HuH-7.5 (cell line): Measurements from ENCODE around the gene CCDC138.

Experiments
- DNase-seq: peaks from one replicate; pipeline ENCODE4 v3.0.0; 2011; ENCODE audit warnings: low spot score

Gene CCDC138

DNA sequence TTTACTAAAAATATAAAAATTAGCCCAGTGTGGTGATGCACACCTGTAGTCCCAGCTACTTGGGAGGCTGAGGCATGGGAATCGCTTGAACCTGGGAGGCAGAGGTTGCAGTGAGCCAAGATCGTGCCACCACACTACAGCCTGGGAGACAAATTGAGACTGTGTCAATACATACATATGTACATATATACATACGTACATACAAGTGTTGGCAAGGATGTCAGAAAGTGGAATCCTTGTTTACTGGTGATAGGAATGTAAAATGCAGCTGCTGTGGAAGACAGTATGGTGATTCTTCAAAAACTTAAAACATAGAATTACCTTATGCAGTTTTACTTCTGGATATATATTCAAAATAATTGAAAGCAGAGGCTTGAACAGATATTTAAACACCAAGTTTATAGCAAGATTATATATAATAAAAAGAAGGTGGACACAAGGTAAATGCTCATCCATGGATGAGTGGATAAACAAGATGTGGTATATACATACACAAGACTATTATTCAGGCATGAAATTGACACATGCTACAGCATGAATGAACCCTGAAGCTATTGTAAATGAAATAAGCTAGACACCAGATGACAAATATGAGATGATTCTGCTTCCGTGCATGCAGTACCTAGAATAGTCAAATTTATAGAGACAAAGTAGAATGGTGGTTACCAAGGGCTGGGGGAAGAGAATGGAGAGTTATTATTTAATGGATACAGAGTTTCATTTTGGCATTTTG is 43.2 kb downstream of the CCDC138 start:
- no peak for DNase-seq

- DNase-seq: no peak
Measured at GRCh38 chr2:108833219-108833618, 46.6 kb downstream of the CCDC138 start.

GRCh38 chr2:108834620-108835019 is 48.0 kb downstream of the CCDC138 start:
- no peak for DNase-seq

- DNase-seq: no peak
Measured at GRCh38 chr2:108835040-108835439, 48.5 kb downstream of the CCDC138 start.

DNA sequence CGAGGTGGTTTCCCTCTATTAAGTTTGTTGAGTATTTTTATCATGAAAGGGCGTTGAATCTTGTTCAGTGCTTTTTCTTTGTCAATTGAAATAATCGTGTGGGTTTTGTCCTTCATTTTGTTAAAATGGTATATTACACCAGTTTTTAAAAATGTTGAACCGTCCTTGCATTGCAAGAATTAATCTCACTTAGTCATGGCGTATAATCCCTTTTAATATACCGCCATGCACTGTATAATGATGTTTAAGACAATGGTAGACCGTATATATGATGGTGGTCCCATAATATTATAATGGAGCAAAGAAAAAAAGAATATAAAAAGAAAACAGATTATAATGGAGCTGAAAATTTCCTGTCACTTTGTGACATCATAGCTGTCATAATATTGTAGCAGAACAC is 50.6 kb downstream of the CCDC138 start:
- DNase-seq: no peak

- no peak for DNase-seq
Measured at GRCh38 chr2:108841506-108841905, 54.9 kb downstream of the CCDC138 start.

DNA sequence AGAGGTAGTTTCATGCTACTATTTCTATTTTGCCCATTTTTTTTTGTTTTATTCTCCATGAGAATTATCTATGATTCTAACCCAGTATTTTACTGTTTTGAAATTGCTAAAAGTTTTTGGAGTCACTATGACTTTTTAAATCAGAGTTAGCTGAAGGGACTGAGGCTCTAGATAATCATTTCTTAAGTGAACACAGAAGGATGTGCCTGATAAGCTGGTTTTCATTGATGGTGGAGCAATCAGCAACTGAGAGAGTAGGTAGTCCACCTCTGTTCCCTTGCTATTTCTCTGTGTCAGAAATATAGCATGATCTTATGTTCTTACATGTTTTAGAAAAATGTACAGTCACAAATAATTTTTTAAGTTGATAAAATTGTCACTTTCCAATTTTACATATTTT is 59.4 kb downstream of the CCDC138 start:
- DNase-seq: no peak

- DNase-seq: no peak
Measured at GRCh38 chr2:108847000-108847399, 60.4 kb downstream of the CCDC138 start.

DNA sequence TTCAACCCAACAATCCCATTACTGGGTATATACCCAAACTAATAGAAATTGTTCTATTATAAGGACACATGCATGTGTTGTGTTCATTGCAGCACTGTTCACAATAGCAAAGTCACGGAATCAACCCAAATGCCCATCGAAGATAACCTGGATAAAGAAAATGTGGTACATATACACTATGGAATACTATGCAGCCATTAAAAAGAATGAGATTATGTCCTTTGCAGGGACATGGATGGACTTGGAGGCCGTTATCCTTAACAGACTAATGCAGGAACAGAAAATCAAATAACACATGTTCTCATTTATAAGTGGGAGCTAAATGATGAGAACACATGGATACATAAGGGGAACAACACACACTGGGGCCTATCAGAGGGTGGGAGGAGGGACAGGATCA is 65.8 kb downstream of the CCDC138 start:
- DNase-seq: no peak

- no peak for DNase-seq
Measured at GRCh38 chr2:108853421-108853820, 66.8 kb downstream of the CCDC138 start.

- no peak for DNase-seq
Measured at GRCh38 chr2:108854484-108854883, 67.9 kb downstream of the CCDC138 start.

DNA sequence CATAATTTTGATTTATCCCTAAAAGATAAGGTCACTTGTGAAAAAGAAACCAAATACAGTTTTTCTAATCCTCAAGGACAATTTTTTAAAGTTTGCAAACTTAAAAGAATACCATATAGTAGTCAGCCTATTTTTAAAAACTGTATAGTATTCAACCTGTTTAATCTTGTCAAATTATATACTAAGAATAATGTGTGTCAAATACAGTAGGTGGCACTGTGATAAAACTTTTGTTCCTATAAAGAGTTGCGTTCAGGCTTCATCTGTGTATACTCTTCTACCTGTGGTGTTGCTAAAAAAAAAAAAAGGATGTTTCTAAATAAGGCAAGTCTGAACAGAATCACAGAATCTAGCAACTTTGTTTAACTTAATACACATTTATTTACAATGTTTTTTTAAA is 68.6 kb downstream of the CCDC138 start:
- DNase-seq: no peak

DNA sequence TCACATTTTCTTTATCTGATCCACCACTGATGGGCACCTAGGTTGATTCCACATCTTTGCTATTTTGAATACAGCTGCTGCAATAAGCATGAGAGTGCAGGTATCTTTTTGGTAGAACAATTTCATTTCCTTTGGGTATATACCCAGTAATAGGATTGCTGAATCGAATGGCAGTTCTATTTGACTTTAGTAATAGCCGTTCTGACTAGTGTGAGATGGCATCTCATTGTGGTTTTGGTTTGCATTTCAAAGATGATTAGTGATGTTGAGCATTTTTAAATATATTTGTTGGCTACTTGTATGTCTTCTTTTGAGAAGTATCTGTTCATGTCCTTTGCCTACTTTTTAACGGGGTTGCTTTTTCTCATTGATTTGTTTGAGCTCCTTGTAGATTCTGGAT is 72.3 kb downstream of the CCDC138 start:
- no peak for DNase-seq

GRCh38 chr2:108866041-108866440 is 79.5 kb downstream of the CCDC138 start:
- DNase-seq: no peak

- DNase-seq: no peak
Measured at GRCh38 chr2:108868911-108869310, 82.3 kb downstream of the CCDC138 start.

- no peak for DNase-seq
Measured at GRCh38 chr2:108869542-108869941, 83.0 kb downstream of the CCDC138 start.

GRCh38 chr2:108870069-108870644 is 83.6 kb downstream of the CCDC138 start:
- no peak for DNase-seq

- DNase-seq: no peak
Measured at GRCh38 chr2:108877506-108877905, 90.9 kb downstream of the CCDC138 start.

DNA sequence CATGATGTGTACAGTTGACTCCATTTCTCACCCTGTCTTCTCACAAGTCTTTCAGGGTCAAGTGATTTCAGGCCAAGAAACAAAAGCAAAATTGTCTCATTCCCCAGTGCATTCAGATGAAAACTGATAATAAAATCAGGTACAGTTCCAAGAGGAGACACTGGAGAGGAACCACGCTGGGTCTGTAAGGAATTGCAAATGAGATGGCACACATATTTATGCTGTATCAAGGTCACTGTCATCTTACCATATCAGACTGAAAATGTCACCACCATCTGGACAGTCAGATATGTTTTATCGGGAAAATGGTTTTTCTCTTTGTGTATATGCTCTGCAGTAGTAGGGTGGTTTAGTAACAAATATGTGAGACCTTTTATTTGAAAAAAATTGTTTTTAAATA is 91.7 kb downstream of the CCDC138 start:
- no peak for DNase-seq

GRCh38 chr2:108884619-108885018 is 98.0 kb downstream of the CCDC138 start:
- DNase-seq: no peak

DNA sequence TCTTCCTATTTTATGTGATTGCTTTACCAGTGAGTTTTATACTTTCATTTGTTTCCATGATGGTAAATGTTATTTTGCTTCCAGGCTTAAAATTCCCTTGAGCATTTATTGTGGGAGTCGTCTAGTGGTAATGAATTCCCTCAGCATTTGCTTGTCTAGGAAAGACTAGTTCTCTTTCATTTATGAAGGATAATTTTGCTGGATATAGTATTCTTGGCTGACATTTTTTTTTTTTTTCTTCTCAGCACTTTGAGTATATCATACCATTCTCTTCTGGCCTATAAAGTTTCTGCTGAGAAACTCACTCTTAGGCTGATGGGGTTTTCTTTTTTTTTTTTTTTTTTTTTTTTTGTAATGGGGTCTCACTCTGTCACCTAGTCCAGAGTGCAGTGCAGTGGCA is 103.3 kb downstream of the CCDC138 start:
- no peak for DNase-seq

DNA sequence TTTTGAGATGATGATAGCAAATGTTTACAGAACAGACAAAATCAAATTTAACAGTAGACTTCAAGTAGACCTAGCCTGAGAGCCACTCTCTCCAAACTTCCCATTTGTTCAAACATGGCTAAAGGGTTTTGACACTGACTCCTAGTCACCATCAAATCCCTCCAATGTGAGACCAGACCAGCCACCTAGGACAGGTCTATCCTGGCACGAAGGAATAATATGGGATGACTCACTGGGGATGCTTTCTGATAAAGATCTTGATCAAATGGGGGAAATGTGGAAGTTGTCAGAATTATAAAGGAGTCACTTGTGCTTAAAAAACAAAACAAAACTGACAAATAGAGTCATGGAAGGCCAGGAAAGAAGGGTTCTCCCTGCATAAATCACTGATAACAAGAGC is 106.7 kb downstream of the CCDC138 start:
- no peak for DNase-seq

GRCh38 chr2:108894766-108895165 is 108.2 kb downstream of the CCDC138 start:
- no peak for DNase-seq

GRCh38 chr2:108895188-108895587 is 108.6 kb downstream of the CCDC138 start:
- DNase-seq: no peak
